ENCODE measurements around the gene ZNF362. TPM values are rescaled to one million over a fixed set of nuclear protein-coding genes. Genes with fewer than 3 reads are reported as not detected.

ZNF362 gene
- total RNA-seq, 2 experiments from 2014 or later: 8.9 to 26.1 TPM

GRCh38 chr1:33341190-33341589 lies 84.9 kb downstream of the ZNF362 start:
- intact Hi-C loops (cut with micrococcal nuclease; ENCODE audit: unreplicated experiment): no loop called here
- no peak overlapping the region for H3K4me2 ChIP-seq (ENCODE audit: low read length)
- H3K9me3 ChIP-seq (ENCODE audit: low read length): no peaks in the 10 kb centered on the region
- BruUV-seq (replicated peaks): no TSS peak
- H3K36me3 ChIP-seq (ENCODE audit: insufficient read depth, low read length): peaks cover 14% of the 10 kb centered on the region; the same call in 1 of the 2 replicates
- peaks cover 23% of the 10 kb centered on the region for H3K4me1 ChIP-seq (ENCODE audit: insufficient read depth, low read length, poor library complexity, severe bottlenecking)
- no peaks in the 10 kb centered on the region for H3K79me2 ChIP-seq (ENCODE audit: insufficient read depth, low read depth, low read length)
- ChIA-PET POLR2A (no interaction called here), CTCF (ENCODE audit: unreplicated experiment) (no interaction called here)
- DNase-seq (ENCODE audit: low spot score): no peak
- no peak overlapping the region for H3K4me3 ChIP-seq (ENCODE audit: low read depth, low read length, poor library complexity, severe bottlenecking)
- H3K27ac ChIP-seq (ENCODE audit: low read depth, low read length, poor library complexity, severe bottlenecking): no peak overlapping the region
- H4K20me1 ChIP-seq (ENCODE audit: insufficient read depth, low read length): 0 out of 2 replicates have a peak, but pooled peaks cover 4% of the 10 kb centered on the region
- H3K9me2 ChIP-seq (ENCODE audit: insufficient read depth, low read length): no peaks in the 10 kb centered on the region
- no peak overlapping the region for H2AFZ ChIP-seq (ENCODE audit: low read length)
- TF ChIP-seq EZH2phosphoT487 (IDR thresholded peaks at IDR 0.05; ENCODE audit: borderline replicate concordance, low read depth, low read length): no peak
- no peak for TF ChIP-seq CTCF (conservative IDR thresholded peaks at IDR 0.05; ENCODE audit: low read length)

GRCh38 chr1:33342041-33342723 lies 85.9 kb downstream of the ZNF362 start:
- Histone ChIP-seq H3K9me3 (ENCODE audit: low read length) (no peaks in the 10 kb centered on the region), H3K4me1 (ENCODE audit: insufficient read depth, low read length, poor library complexity, severe bottlenecking) (peaks cover 32% of the 10 kb centered on the region), H3K36me3 (ENCODE audit: insufficient read depth, low read length) (peaks cover 14% of the 10 kb centered on the region; the same call in 1 of the 2 replicates), H3K27ac (ENCODE audit: low read depth, low read length, poor library complexity, severe bottlenecking) (no peak overlapping the region), H3K9me2 (ENCODE audit: insufficient read depth, low read length) (no peaks in the 10 kb centered on the region), H4K20me1 (ENCODE audit: insufficient read depth, low read length) (0 out of 2 replicates have a peak, but pooled peaks cover 8% of the 10 kb centered on the region), H3K4me2 (ENCODE audit: low read length) (peak overlapping the region; percentile 34), H2AFZ (ENCODE audit: low read length) (no peak overlapping the region), H3K4me3 (ENCODE audit: low read depth, low read length, poor library complexity, severe bottlenecking) (no peak overlapping the region), H3K79me2 (ENCODE audit: insufficient read depth, low read depth, low read length) (no peaks in the 10 kb centered on the region)
- peak; percentile 13 for DNase-seq (ENCODE audit: low spot score)
- CTCF ChIA-PET (ENCODE audit: unreplicated experiment): interaction anchor here (0.5 kb wide), 1 partner anchor 237 kb away, joined by 3 read pairs; no protein-coding TSS in a partner anchor
- POLR2A ChIA-PET: no interaction called here
- TF ChIP-seq EZH2phosphoT487 (IDR thresholded peaks at IDR 0.05; ENCODE audit: borderline replicate concordance, low read depth, low read length) (no peak), CTCF (conservative IDR thresholded peaks at IDR 0.05; ENCODE audit: low read length) (no peak)
- intact Hi-C loops (cut with micrococcal nuclease; ENCODE audit: unreplicated experiment): no loop called here
- BruUV-seq (replicated peaks): no TSS peak

- peaks cover 14% of the 10 kb centered on the region; the same call in 1 of the 2 replicates for H3K36me3 ChIP-seq (ENCODE audit: insufficient read depth, low read length)
- H3K4me2 ChIP-seq (ENCODE audit: low read length): no peak overlapping the region
- TF ChIP-seq EZH2phosphoT487 (IDR thresholded peaks at IDR 0.05; ENCODE audit: borderline replicate concordance, low read depth, low read length): no peak
- no peak for TF ChIP-seq CTCF (conservative IDR thresholded peaks at IDR 0.05; ENCODE audit: low read length)
- BruUV-seq (replicated peaks): no TSS peak
- peaks cover 10% of the 10 kb centered on the region; the same call in 1 of the 2 replicates for H3K79me2 ChIP-seq (ENCODE audit: insufficient read depth, low read depth, low read length)
- DNase-seq (ENCODE audit: low spot score): no peak
- H2AFZ ChIP-seq (ENCODE audit: low read length): no peak overlapping the region
- H3K9me2 ChIP-seq (ENCODE audit: insufficient read depth, low read length): no peaks in the 10 kb centered on the region
- peaks cover 45% of the 10 kb centered on the region for H3K4me1 ChIP-seq (ENCODE audit: insufficient read depth, low read length, poor library complexity, severe bottlenecking)
- H3K9me3 ChIP-seq (ENCODE audit: low read length): no peaks in the 10 kb centered on the region
- ChIA-PET POLR2A (interaction anchor here (0.6 kb wide), 1 partner anchor 1736 kb away, joined by 4 read pairs; the partner anchor contains the start of gene ZMYM1), CTCF (ENCODE audit: unreplicated experiment) (no interaction called here)
- intact Hi-C loops (cut with micrococcal nuclease; ENCODE audit: unreplicated experiment): no loop called here
- H4K20me1 ChIP-seq (ENCODE audit: insufficient read depth, low read length): peaks cover 18% of the 10 kb centered on the region; the same call in 1 of the 2 replicates
- no peak overlapping the region for H3K27ac ChIP-seq (ENCODE audit: low read depth, low read length, poor library complexity, severe bottlenecking)
- H3K4me3 ChIP-seq (ENCODE audit: low read depth, low read length, poor library complexity, severe bottlenecking): no peak overlapping the region
These were observed 87.2 kb downstream of the ZNF362 start for GRCh38 chr1:33343539-33343938.
